K562 (cell line): Measurements from ENCODE around the gene CSF1R. TPM values are rescaled to one million over a fixed set of nuclear protein-coding genes. Genes with fewer than 3 reads are reported as not detected.
A peak's percentile ranks its signal among the peaks of the same experiment; 100 is the strongest.

Source experiments
- ATAC-seq: fragments of 200-7000 bp; cut with Tn5 transposase; 3 replicates; pipeline ENCODE4 v1.9.1; 2020; ENCODE audit warnings: moderate library complexity
- BruUV-seq: library from RNA; stranded (reverse); fragments of 400-500 nt; replicated peaks from 2 replicates; lab custom pipeline; 2021; lab: Mats Ljungman, UMichigan
- CTCF ChIA-PET: fragments of 300-600 bp; formaldehyde crosslinking; extraction: SDS; loops from one replicate; lab custom pipeline; 2021; ENCODE audit warnings: low intra/inter-chr PET ratio; lab: Yijun Ruan, JAX
- POLR2A ChIA-PET: fragments of 300-600, 350-650 bp; sonication (Branson Sonifier 250); formaldehyde crosslinking; extraction: SDS; loops from one replicate; lab custom pipeline; 2021; ENCODE audit warnings: antibody characterized with exemption, inconsistent platforms; lab: Yijun Ruan, JAX
- DNase-seq, 4 experiments: peaks; one replicate each; pipeline versions ENCODE4 v3.0.0 to v3.0.0-alpha.2; 2011 to 2018; ENCODE audit warnings: low spot score in 3 of 4, mixed read lengths in 3 of 4; ENCODE audit errors: extremely low read depth in 1 of 4
- FAIRE-seq: peaks from 2 replicates; lab custom pipeline; 2011; peaks lifted over from hg19 to GRCh38; lab: Jason Lieb, UNC
- H2AFZ ChIP-seq: 2 replicates; pipeline ENCODE4 v1.6.0; 2011; ENCODE audit warnings: low read depth, low read length, control low read depth, inconsistent platforms
- H3K27ac ChIP-seq: fragments of 200-600 bp; 3 replicates; pipeline ENCODE4 v1.8.0; 2011; ENCODE audit warnings: low read depth, mild to moderate bottlenecking, control low read depth, inconsistent platforms, low read length, moderate library complexity, mixed read lengths; ENCODE audit errors: extremely low read depth
- H3K27me3 ChIP-seq, 2 experiments: fragments of 300-600 bp in 1 of 2; 2 replicates in 1 of 2; 3 replicates in 1 of 2; pipeline versions ENCODE4 v1.6.0 to v1.8.0; 2011; ENCODE audit warnings: inconsistent platforms in 2 of 2, low read length in 2 of 2, mild to moderate bottlenecking in 1 of 2, mixed read lengths in 1 of 2, moderate library complexity in 1 of 2; ENCODE audit not compliant: control insufficient read depth in 2 of 2, insufficient read depth in 2 of 2
- H3K36me3 ChIP-seq: fragments of 300-600 bp; 3 replicates; pipeline ENCODE4 v1.8.0; 2011; ENCODE audit warnings: mild to moderate bottlenecking, low read length, inconsistent platforms; ENCODE audit not compliant: control insufficient read depth, insufficient read depth
- H3K4me1 ChIP-seq, 2 experiments: fragments of 200-600 bp in 1 of 2; replicated peaks in 1 of 2; 2 replicates in 1 of 2; 3 replicates in 1 of 2; pipeline versions ENCODE4 v1.5.1 to v1.8.0; 2011; ENCODE audit warnings: inconsistent platforms in 2 of 2, low read length in 2 of 2, mild to moderate bottlenecking in 1 of 2, mixed read lengths in 1 of 2, moderate library complexity in 1 of 2; ENCODE audit not compliant: control insufficient read depth in 2 of 2, insufficient read depth in 2 of 2
- H3K4me2 ChIP-seq: 2 replicates; pipeline ENCODE4 v1.6.1; 2011; ENCODE audit warnings: low read length, control low read depth, inconsistent platforms, mixed read lengths; ENCODE audit not compliant: insufficient read depth
- H3K4me3 ChIP-seq: fragments of 200-600 bp; sonication (generic), shearing (Covaris generic); 2 replicates; pipeline ENCODE4 v1.5.1; 2016; ENCODE audit warnings: control low read depth, inconsistent platforms
- H3K79me2 ChIP-seq: fragments of 200-600 bp; 3 replicates; pipeline ENCODE4 v1.8.0; 2011; ENCODE audit warnings: low read length, inconsistent platforms; ENCODE audit not compliant: control insufficient read depth, insufficient read depth
- H3K9ac ChIP-seq, 2 experiments: 2 replicates each; pipeline versions ENCODE4 v1.6.0 to v1.6.1; 2011; ENCODE audit warnings: low read depth in 2 of 2, low read length in 2 of 2, control low read depth in 1 of 2, inconsistent platforms in 1 of 2, mild to moderate bottlenecking in 1 of 2, mixed read lengths in 1 of 2; ENCODE audit not compliant: insufficient read depth in 1 of 2
- H3K9me1 ChIP-seq: one replicate; pipeline ENCODE4 v1.6.0; 2011; ENCODE audit warnings: inconsistent platforms, mild to moderate bottlenecking, low read length, moderate library complexity; ENCODE audit not compliant: control insufficient read depth, insufficient read depth
- H3K9me3 ChIP-seq: replicated peaks from 2 replicates; pipeline ENCODE4 v1.5.1; 2011; ENCODE audit warnings: low read depth, low read length, inconsistent platforms; ENCODE audit not compliant: control insufficient read depth, insufficient read depth
- H4K20me1 ChIP-seq: replicated peaks from 2 replicates; pipeline ENCODE4 v1.6.1; 2011; ENCODE audit warnings: low read length, inconsistent platforms, mixed read lengths; ENCODE audit not compliant: control insufficient read depth, insufficient read depth
- RCOR1 ChIP-seq, 2 experiments: IDR thresholded peaks; 2 replicates each; pipeline ENCODE4 v1.6.1; 2012; ENCODE audit warnings: low read depth in 2 of 2, low read length in 2 of 2, borderline replicate concordance in 1 of 2, improper control_type of control experiment in 1 of 2
- RNF219 ChIP-seq: fragments of 250-450 bp; sonication (Bioruptor Pico); IDR thresholded peaks from 2 replicates; pipeline ENCODE4 v1.5.0; 2022; ENCODE audit warnings: mild to moderate bottlenecking
- SMARCA5 ChIP-seq: fragments of 450-650 bp; IDR thresholded peaks from 2 replicates; pipeline ENCODE4 v1.6.1; 2016
- WGBS: fragments of 100-300 bp; shearing (Covaris generic); methylation state at CpG from one replicate; pipeline ENCODE4 v1.1.6; 2016; ENCODE audit warnings: low coverage, mixed read lengths; ENCODE audit not compliant: insufficient coverage; ENCODE audit errors: missing lambda C conversion rate; 5-methylcytosine and 5-hydroxymethylcytosine counted together
- in situ Hi-C: fragments of 300-500 bp; cut with MboI; formaldehyde crosslinking; loops from 4 replicates; pipeline ENCODE4 v1.15.0; 2018; ENCODE audit warnings: inconsistent platforms, mixed read lengths
- intact Hi-C: fragments of 100-400 bp; cut with micrococcal nuclease; formaldehyde crosslinking; loops from 2 replicates; pipeline ENCODE4 v1.14.2; 2022
- polyA plus RNA-seq, 8 experiments: library from polyadenylated mRNA; depleted of rRNA in 4 of 8; stranded (reverse) in 5 of 8; unstranded in 3 of 8; fragments of >200 nt; fragmentation: Nextera tagmentation in 2 of 8; fragmentation: Illumina TruSeq in 1 of 8; extraction: Ambion mirVana in 2 of 8; extraction: Trizol in 1 of 8; gene quantifications; 2 replicates each; pipeline versions ENCODE4 v1.2.1 to v1.2.3, GENCODE V29; 2011 to 2014; ENCODE audit warnings: inconsistent platforms in 1 of 8, missing spikeins in 1 of 8
- total RNA-seq, 7 experiments: library from RNA; depleted of rRNA in 6 of 7; stranded (reverse); fragments of >200 nt in 6 of 7; fragmentation: Illumina TruSeq in 2 of 7; extraction: Trizol in 2 of 7; gene quantifications; 2 replicates each; pipeline versions ENCODE4 v1.2.1 to v1.2.3, GENCODE V29; 2011 to 2021; ENCODE audit warnings: low replicate concordance in 1 of 7

The CSF1R gene
- total and polyA plus RNA-seq, 9 of the 15 experiments (the other 6 are each of a cell fraction or from before 2014, with no cell fraction given), result 0.03 to 0.64 (median 0.20) TPM; not detected in 6

DNA sequence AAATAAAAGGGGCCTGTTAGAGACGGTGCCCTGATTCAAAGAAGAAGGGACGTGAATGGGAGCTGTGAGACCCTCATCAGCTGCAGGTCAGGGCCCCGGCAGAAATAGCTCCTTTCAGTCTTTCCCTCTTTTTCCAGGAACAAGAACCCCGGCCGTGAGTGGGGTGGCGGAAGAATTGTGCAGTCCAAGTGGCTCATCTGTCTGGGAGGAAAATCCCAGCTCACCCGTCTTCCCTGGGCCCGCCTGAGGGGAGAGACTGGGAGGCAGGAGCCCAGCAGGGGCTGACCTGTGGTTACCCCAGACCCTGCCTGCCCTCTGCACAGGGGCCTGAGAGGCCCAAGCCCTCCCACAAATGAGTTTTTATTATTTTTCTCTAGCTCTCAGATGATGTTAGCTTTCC is 24.8 kb upstream of the CSF1R start:
- CTCF ChIA-PET, result no interaction called here
- H3K4me3 ChIP-seq, result no peak overlapping the region
- POLR2A ChIA-PET, result interaction anchor here (0.6 to 1.7 kb wide), 5 partner anchors 8 to 238 kb away, joined by 3 to 6 read pairs (median 3); no protein-coding TSS in a partner anchor
- DNase-seq (peak in 1 of 4 experiments; percentile 6), FAIRE-seq (no peak), ATAC-seq (no peak)
- no peak for TF ChIP-seq RNF219 (CRISPR knock-in tag)
- no peak for TF ChIP-seq SMARCA5
- TF ChIP-seq RCOR1 (IDR thresholded peaks at IDR 0.05; ENCODE audit: borderline replicate concordance in 1 of 2, low read depth in 2 of 2, low read length in 2 of 2), result no peak
- H4K20me1 ChIP-seq, result 0 out of 2 replicates have a peak, but pooled peaks cover 4% of the 10 kb centered on the region
- H2AFZ ChIP-seq, result no peak overlapping the region
- no peaks in the 10 kb centered on the region for H3K36me3 ChIP-seq
- no TSS peak for BruUV-seq
- no peaks in the 10 kb centered on the region for H3K9me3 ChIP-seq
- WGBS, result 36% methylated on average over 8 of the region's 8 CpGs
- in situ Hi-C loops, result no loop called here
- no peaks in the 10 kb centered on the region for H3K9me1 ChIP-seq
- intact Hi-C loops, result loop anchor here (10.0 kb wide), 1 partner anchor 86 kb away; no protein-coding TSS in a partner anchor
- H3K79me2 ChIP-seq, result no peaks in the 10 kb centered on the region
- H3K27ac ChIP-seq, result no peak overlapping the region
- no peaks in the 10 kb centered on the region for H3K27me3 ChIP-seq
- H3K4me2 ChIP-seq, result no peak overlapping the region
- no peak overlapping the region for H3K9ac ChIP-seq
- peaks cover 13 to 30% of the 10 kb centered on the region in 2 experiments; a peak in 4 of 5 replicates for H3K4me1 ChIP-seq
